Measurements from ENCODE around the gene CCDC30. TPM values are rescaled to one million over a fixed set of nuclear protein-coding genes. Genes with fewer than 3 reads are reported as not detected.

The CCDC30 gene
- total and polyA plus RNA-seq, 10 of the 15 experiments (the other 5 are each of a cell fraction or from before 2014, with no cell fraction given) = 0.46 to 1.8 (median 1.0) TPM

DNA sequence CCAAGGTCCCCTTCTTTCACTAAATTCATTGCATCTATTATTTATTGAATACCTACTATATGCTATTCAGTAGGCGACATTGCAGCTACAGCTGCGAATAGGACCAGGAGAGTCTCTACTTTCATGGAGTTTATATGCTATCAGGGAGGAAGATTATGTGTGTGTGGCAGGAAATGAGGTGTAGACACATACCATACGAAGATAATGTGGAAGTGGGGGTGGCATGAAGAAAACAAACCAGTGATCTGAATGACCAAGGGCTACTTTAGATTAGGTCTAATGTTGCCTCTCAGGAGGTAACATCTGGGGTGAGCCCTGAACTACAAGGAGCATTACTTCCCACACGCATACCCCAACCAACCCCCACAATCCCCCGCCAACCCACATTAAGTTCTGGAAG, 194.1 kb downstream of the CCDC30 start:
- ChIA-PET RAD21 (ENCODE audit: unreplicated experiment) (interaction anchor here (0.8 to 1.7 kb wide), 7 partner anchors 18 to 110 kb away, joined by 3 to 7 read pairs (median 5); partner anchors contain the start of genes C1orf50, P3H1 and YBX1), POLR2A (interaction anchor here (1.3 to 3.3 kb wide), 4 partner anchors 23 to 110 kb away, joined by 4 to 24 read pairs (median 8); partner anchors contain the start of genes C1orf50, P3H1 and YBX1), SMC1A (ENCODE audit: uncharacterized antibody, unreplicated experiment) (interaction anchor here (1.6 to 2.6 kb wide), 2 partner anchors 26 to 33 kb away, joined by 5 to 12 read pairs; partner anchors contain the start of gene YBX1), CTCF (interaction anchor here (1.1 to 1.3 kb wide), 2 partner anchors 20 to 189 kb away, joined by 3 read pairs; partner anchors contain the start of gene ZNF691)
- Histone ChIP-seq H3K36me3 (ENCODE audit: control insufficient read depth in 2 of 2, insufficient read depth in 2 of 2, low read length in 1 of 2) (no peaks in the 10 kb centered on the region), H3K9me3 (replicated peaks; ENCODE audit: control insufficient read depth, insufficient read depth, low read length) (no peaks in the 10 kb centered on the region), H4K20me1 (ENCODE audit: control insufficient read depth, insufficient read depth) (no peaks in the 10 kb centered on the region), H3K4me1 (ENCODE audit: control insufficient read depth, insufficient read depth, low read length) (0 out of 2 replicates have a peak, but pooled peaks cover 2% of the 10 kb centered on the region), H3K9ac (ENCODE audit: control insufficient read depth, insufficient read depth, low read length) (no peak overlapping the region), H2AFZ (ENCODE audit: control insufficient read depth, low read depth, low read length) (no peak overlapping the region; the same call in 1 of the 2 replicates), H3K4me2 (ENCODE audit: control insufficient read depth, insufficient read depth) (peak overlapping the region; percentile 81), H3K79me2 (ENCODE audit: control insufficient read depth, insufficient read depth, low read length) (peaks cover 26% of the 10 kb centered on the region), H3K27me3 (replicated peaks in 1 of 2; ENCODE audit: control insufficient read depth in 2 of 2, insufficient read depth in 2 of 2, low read length in 1 of 2) (no peaks in the 10 kb centered on the region), H3K27ac (ENCODE audit: control insufficient read depth, insufficient read depth) (no peak overlapping the region), H3K4me3 (no peak overlapping the region; the same call in 1 of the 2 replicates)
- FAIRE-seq = no peak
- ATAC-seq = no peak
- no peak for TF ChIP-seq CREB1 (IDR thresholded peaks at IDR 0.05; ENCODE audit: low read depth)
- no peak for TF ChIP-seq HDGF (IDR thresholded peaks at IDR 0.05)
- TF ChIP-seq E4F1 (IDR thresholded peaks at IDR 0.05; ENCODE audit: borderline replicate concordance, partially characterized antibody) = no peak
- 70% methylated on average over 5 of the region's 5 CpGs for WGBS (ENCODE audit: insufficient coverage, insufficient replicate concordance, low lambda C conversion rate, missing lambda C conversion rate)
- BruUV-seq (replicated peaks) = no TSS peak
- intact Hi-C loops (cut with micrococcal nuclease; ENCODE audit: unreplicated experiment) = no loop called here
- in situ Hi-C loops (cut with MboI) = no loop called here
- no peak for DNase-seq (ENCODE audit: low read depth, low spot score)

Data from GM12878 (cell line).